ENCODE measurements around the gene ARL15. TPM values are rescaled to one million over a fixed set of nuclear protein-coding genes. Genes with fewer than 3 reads are reported as not detected.

The ARL15 gene
- total and polyA plus RNA-seq, 2 of the 4 experiments (the other 2 are of a cell fraction), result 7.3 to 19.2 TPM

- DNase-seq (no peak), ATAC-seq (ENCODE audit: low read depth) (no peak)
- Histone ChIP-seq H3K4me3 (ENCODE audit: insufficient read depth, low read depth, low read length) (no peak overlapping the region), H4K8ac (ENCODE audit: low read depth in 2 of 2, low read length in 2 of 2) (peak overlapping the region; percentile 31 to 40; a peak in 3 of 4 replicates), H2BK120ac (ENCODE audit: low read depth, low read length) (peak overlapping the region; percentile 64), H3K4me1 (ENCODE audit: control insufficient read depth, insufficient read depth, low read length) (peaks cover 11% of the 10 kb centered on the region), H4K20me1 (ENCODE audit: insufficient read depth, low read length) (no peaks in the 10 kb centered on the region), H3K4ac (ENCODE audit: low read depth, low read length) (peak overlapping the region; percentile 48), H3K18ac (ENCODE audit: low read depth, low read length) (peak overlapping the region; percentile 83), H3K36me3 (ENCODE audit: control insufficient read depth, insufficient read depth, low read length) (no peaks in the 10 kb centered on the region), H3K14ac (replicated peaks; ENCODE audit: low read depth, low read length) (peak overlapping the region; percentile 37; the same call in 1 of the 2 replicates), H2BK5ac (ENCODE audit: low read depth, low read length, poor library complexity, severe bottlenecking) (no peak overlapping the region), H3K9me1 (ENCODE audit: insufficient read depth, low read length) (peaks cover 6% of the 10 kb centered on the region; the same call in 1 of the 2 replicates), H3K23ac (ENCODE audit: low read depth, low read length) (no peak overlapping the region), H4K91ac (ENCODE audit: insufficient read depth, low read depth, low read length) (peak overlapping the region; percentile 55; the same call in 1 of the 2 replicates), H2AK5ac (ENCODE audit: low read depth, low read length) (peak overlapping the region; percentile 54; the same call in 1 of the 2 replicates), H3K9ac (ENCODE audit: low read depth, low read length) (no peak overlapping the region), H2AFZ (replicated peaks; ENCODE audit: low read length, poor library complexity) (no peak overlapping the region), H3K9me3 (ENCODE audit: control insufficient read depth, insufficient read depth, low read length) (no peaks in the 10 kb centered on the region; the same call in 1 of the 2 replicates), H2BK15ac (ENCODE audit: low read depth, low read length) (0 out of 3 replicates have a peak overlapping the region, but pooled peaks have one; percentile 34), H3K56ac (ENCODE audit: extremely low read depth, insufficient read depth, low read length) (no peak overlapping the region), H2BK20ac (ENCODE audit: low read depth, low read length) (peak overlapping the region; percentile 66), H3K27ac (ENCODE audit: insufficient read depth, low read length) (no peak overlapping the region; the same call in 1 of the 2 replicates), H3K79me1 (ENCODE audit: low read depth in 1 of 2, low read length in 2 of 2) (peaks cover 0 to 5% of the 10 kb centered on the region in 2 experiments; a peak in 1 of 4 replicates), H3K27me3 (ENCODE audit: control insufficient read depth, insufficient read depth, low read length) (no peaks in the 10 kb centered on the region), H3K4me2 (ENCODE audit: low read depth, low read length) (no peak overlapping the region), H4K5ac (ENCODE audit: low read depth, low read length) (peak overlapping the region; percentile 71), H2AK9ac (replicated peaks; ENCODE audit: low read depth, low read length, poor library complexity) (no peak overlapping the region)
- no TSS peak for BruUV-seq (replicated peaks)
- no peak for TF ChIP-seq RFX5 (IDR thresholded peaks at IDR 0.05; ENCODE audit: low read depth, low read length)
- TF ChIP-seq, protein P1, sequence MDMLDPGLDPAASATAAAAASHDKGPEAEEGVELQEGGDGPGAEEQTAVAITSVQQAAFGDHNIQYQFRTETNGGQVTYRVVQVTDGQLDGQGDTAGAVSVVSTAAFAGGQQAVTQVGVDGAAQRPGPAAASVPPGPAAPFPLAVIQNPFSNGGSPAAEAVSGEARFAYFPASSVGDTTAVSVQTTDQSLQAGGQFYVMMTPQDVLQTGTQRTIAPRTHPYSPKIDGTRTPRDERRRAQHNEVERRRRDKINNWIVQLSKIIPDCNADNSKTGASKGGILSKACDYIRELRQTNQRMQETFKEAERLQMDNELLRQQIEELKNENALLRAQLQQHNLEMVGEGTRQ (IDR thresholded peaks at IDR 0.05; ENCODE audit: low read depth, low read length), result no peak
- ChIA-PET POLR2A (ENCODE audit: unreplicated experiment) (no interaction called here), CTCF (no interaction called here)
- dilution Hi-C loops (cut with HindIII; ENCODE audit: low sequenced_read_pairs, unreplicated experiment), result no loop called here
- WGBS, 2 experiments (ENCODE audit: extremely low coverage in 2 of 2, insufficient read length in 1 of 2), result no CpG with 5 or more reads among the region's 2 CpGs
- intact Hi-C loops (cut with micrococcal nuclease), result no loop called here
- in situ Hi-C loops (cut with MboI; ENCODE audit: low sequenced_read_pairs), result no loop called here
These were observed 292.8 kb downstream of the ARL15 start for GRCh38 chr5:54017580-54017979.
